HCT116 (cell line): Measurements from ENCODE around the gene ATF7. TPM values are rescaled to one million over a fixed set of nuclear protein-coding genes. Genes with fewer than 3 reads are reported as not detected.

ENCODE experiments used
- ATAC-seq: fragments of 200-7000 bp; cut with Tn5 transposase; 2 replicates; pipeline ENCODE4 v1.9.1; 2020; ENCODE audit warnings: mild to moderate bottlenecking, moderate library complexity
- BruUV-seq: library from RNA; stranded (reverse); fragments of 400-500 nt; replicated peaks from 2 replicates; lab custom pipeline; 2021; lab: Mats Ljungman, UMichigan
- CTCF ChIA-PET: fragments of 300-600 bp; sonication (Branson Sonifier 250); formaldehyde crosslinking; loops from one replicate; lab custom pipeline; 2021; ENCODE audit warnings: antibody characterized with exemption; lab: Charles Lee
- POLR2A ChIA-PET: fragments of 300-600, 350-600 bp; sonication (Branson Sonifier 250); formaldehyde crosslinking; loops from one replicate; lab custom pipeline; 2021; ENCODE audit warnings: antibody characterized with exemption; lab: Charles Lee
- RAD21 ChIA-PET, 2 experiments: fragments of 300-600 bp; sonication (Branson Sonifier 250); formaldehyde crosslinking; loops; one replicate each; lab custom pipeline; 2023; ENCODE audit warnings: low total read pairs in 2 of 2; ENCODE audit not compliant: uncharacterized antibody in 2 of 2, unreplicated experiment in 2 of 2, low non-redundant PET in 1 of 2; lab: Charles Lee
- DNase-seq: peaks from one replicate; pipeline ENCODE4 v3.0.0-alpha.2; 2010; ENCODE audit warnings: low read depth, low spot score
- H2AFZ ChIP-seq: fragments of 200-600 bp; shearing (Covaris generic), sonication (generic); 2 replicates; pipeline ENCODE4 v1.6.1; 2017; ENCODE audit warnings: low read depth, mixed run types, mixed read lengths, antibody characterized with exemption, low read length; ENCODE audit not compliant: poor library complexity, severe bottlenecking
- H3K27ac ChIP-seq: 2 replicates; pipeline ENCODE4 v1.5.1; 2012; ENCODE audit warnings: low read depth, low read length
- H3K27me3 ChIP-seq: fragments of 200-600 bp; sonication (generic); 2 replicates; pipeline ENCODE4 v1.6.1; 2016; ENCODE audit warnings: mixed run types, low read length, mixed read lengths; ENCODE audit not compliant: insufficient read depth
- H3K36me3 ChIP-seq, 2 experiments: fragments of 200-500 bp in 1 of 2; fragments of 200-600 bp in 1 of 2; sonication (Bioruptor generic) in 1 of 2; sonication (generic) in 1 of 2; 2 replicates each; pipeline versions ENCODE4 v1.5.1 to v1.6.1; 2014 to 2016; ENCODE audit warnings: low read length in 2 of 2, inconsistent platforms in 1 of 2, mixed read lengths in 1 of 2, mixed run types in 1 of 2; ENCODE audit not compliant: insufficient read depth in 2 of 2, control insufficient read depth in 1 of 2
- H3K4me1 ChIP-seq, 2 experiments: fragments of 200-600 bp in 1 of 2; sonication (generic) in 1 of 2; 2 replicates each; pipeline versions ENCODE4 v1.5.1 to v1.6.1; 2012 to 2017; ENCODE audit warnings: low read length in 2 of 2, inconsistent platforms in 1 of 2, mild to moderate bottlenecking in 1 of 2, mixed read lengths in 1 of 2, mixed run types in 1 of 2, moderate library complexity in 1 of 2; ENCODE audit not compliant: insufficient read depth in 2 of 2, control insufficient read depth in 1 of 2
- H3K4me2 ChIP-seq: fragments of 200-600 bp; sonication (generic); 2 replicates; pipeline ENCODE4 v1.6.1; 2017; ENCODE audit warnings: mixed run types, low read length, mixed read lengths
- H3K4me3 ChIP-seq, 2 experiments: fragments of 200-600 bp in 1 of 2; sonication (generic) in 1 of 2; replicated peaks in 1 of 2; 2 replicates each; pipeline ENCODE4 v1.5.1; 2011 to 2016; ENCODE audit warnings: low read length in 2 of 2, control low read depth in 1 of 2, low read depth in 1 of 2, mild to moderate bottlenecking in 1 of 2, mixed read lengths in 1 of 2, mixed run types in 1 of 2
- H3K79me2 ChIP-seq: fragments of 200-600 bp; sonication (generic); 2 replicates; pipeline ENCODE4 v1.6.1; 2017; ENCODE audit warnings: mild to moderate bottlenecking, mixed run types, low read length, moderate library complexity, mixed read lengths; ENCODE audit not compliant: insufficient read depth
- H3K9ac ChIP-seq: fragments of 200-600 bp; sonication (generic); 2 replicates; pipeline ENCODE4 v1.6.1; 2016; ENCODE audit warnings: low read length, mixed read lengths
- H3K9me2 ChIP-seq: fragments of 200-600 bp; sonication (generic), shearing (Covaris generic); 2 replicates; pipeline ENCODE4 v1.6.1; 2017; ENCODE audit warnings: mixed run types, mild to moderate bottlenecking, moderate library complexity; ENCODE audit not compliant: insufficient read depth
- H3K9me3 ChIP-seq, 2 experiments: fragments of 200-500 bp in 1 of 2; fragments of 200-600 bp in 1 of 2; sonication (Bioruptor generic) in 1 of 2; sonication (generic) in 1 of 2; 2 replicates each; pipeline ENCODE4 v1.6.1; 2014 to 2017; ENCODE audit warnings: low read length in 2 of 2, mixed read lengths in 2 of 2, inconsistent platforms in 1 of 2, low read depth in 1 of 2, mild to moderate bottlenecking in 1 of 2, mixed run types in 1 of 2, moderate library complexity in 1 of 2; ENCODE audit not compliant: control insufficient read depth in 1 of 2, insufficient read depth in 1 of 2
- H4K20me1 ChIP-seq: fragments of 200-600 bp; sonication (generic), shearing (Covaris generic); 2 replicates; pipeline ENCODE4 v1.6.1; 2017; ENCODE audit warnings: mixed run types, mild to moderate bottlenecking, moderate library complexity; ENCODE audit not compliant: insufficient read depth
- ATF3 ChIP-seq: IDR thresholded peaks from 2 replicates; pipeline ENCODE4 v1.6.1; 2012
- CEBPB ChIP-seq: IDR thresholded peaks from 2 replicates; pipeline ENCODE4 v1.6.1; 2012; ENCODE audit warnings: low read depth
- CTCF ChIP-seq, 3 experiments: fragments of 200-600 bp in 1 of 3; sonication (generic) in 1 of 3; IDR thresholded peaks in 2 of 3; conservative IDR thresholded peaks in 1 of 3; 2 replicates each; pipeline ENCODE4 v1.5.1; 2012 to 2017; ENCODE audit warnings: low read depth in 2 of 3, low read length in 2 of 3, antibody characterized with exemption in 1 of 3, borderline replicate concordance in 1 of 3, control low read depth in 1 of 3, mild to moderate bottlenecking in 1 of 3, mixed read lengths in 1 of 3, mixed run types in 1 of 3, moderate library complexity in 1 of 3; ENCODE audit not compliant: insufficient read depth in 1 of 3
- ELF1 ChIP-seq: IDR thresholded peaks from 2 replicates; pipeline ENCODE4 v1.6.1; 2012; ENCODE audit warnings: low read depth, borderline replicate concordance
- EZH2phosphoT487 ChIP-seq: fragments of 200-600 bp; IDR thresholded peaks from 2 replicates; pipeline ENCODE4 v1.6.1; 2018; ENCODE audit warnings: antibody characterized with exemption, borderline replicate concordance
- FOSL1 ChIP-seq: IDR thresholded peaks from 2 replicates; pipeline ENCODE4 v1.6.1; 2012; ENCODE audit warnings: low read depth
- JUND ChIP-seq: IDR thresholded peaks from 2 replicates; pipeline ENCODE4 v1.6.1; 2012
- MAX ChIP-seq: IDR thresholded peaks from 2 replicates; pipeline ENCODE4 v1.6.1; 2012
- POLR2AphosphoS5 ChIP-seq: IDR thresholded peaks from 2 replicates; pipeline ENCODE4 v1.6.1; 2011; ENCODE audit warnings: mild to moderate bottlenecking, low read depth, low read length, moderate library complexity
- SP1 ChIP-seq: IDR thresholded peaks from 2 replicates; pipeline ENCODE4 v1.6.1; 2012; ENCODE audit warnings: low read depth
- YY1 ChIP-seq: IDR thresholded peaks from 2 replicates; pipeline ENCODE4 v1.6.1; 2011; ENCODE audit warnings: low read length, low read depth, moderate library complexity, mild to moderate bottlenecking; ENCODE audit not compliant: insufficient replicate concordance; ENCODE audit errors: extremely low read depth
- ZBTB33 ChIP-seq: IDR thresholded peaks from 2 replicates; pipeline ENCODE4 v1.6.1; 2011; ENCODE audit warnings: mild to moderate bottlenecking, low read length, moderate library complexity; ENCODE audit not compliant: insufficient replicate concordance; ENCODE audit errors: extremely low read depth
- ZFX ChIP-seq: fragments of 450-650 bp; IDR thresholded peaks from 2 replicates; pipeline ENCODE4 v1.6.1; 2017
- ZNF274 ChIP-seq: fragments of 200-500 bp; sonication (Bioruptor generic); IDR thresholded peaks from 2 replicates; pipeline ENCODE4 v1.6.1; 2014; ENCODE audit warnings: mild to moderate bottlenecking, low read depth, low read length, inconsistent platforms
- intact Hi-C: fragments of 100-400 bp; cut with micrococcal nuclease; formaldehyde crosslinking; loops from 2 replicates; pipeline ENCODE4 v1.10.0; 2022
- total RNA-seq: library from RNA; stranded (reverse); gene quantifications from one replicate; pipeline ENCODE4 v1.2.1, GENCODE V29; 2021; ENCODE audit not compliant: unreplicated experiment

ATF7 gene
- total RNA-seq, 1 experiment from 2014 or later, result 24.0 TPM

GRCh38 chr12:53594897-53595615 lies 31.1 kb downstream of the ATF7 start:
- Histone ChIP-seq H3K79me2 (no peaks in the 10 kb centered on the region), H3K9me3 (no peaks in the 10 kb centered on the region), H3K36me3 (no peaks in the 10 kb centered on the region), H3K27ac (no peak overlapping the region), H2AFZ (no peak overlapping the region), H3K9me2 (no peaks in the 10 kb centered on the region), H3K4me1 (no peaks in the 10 kb centered on the region), H3K9ac (no peak overlapping the region), H3K4me2 (no peak overlapping the region), H3K4me3 (no peak overlapping the region), H3K27me3 (no peaks in the 10 kb centered on the region), H4K20me1 (no peaks in the 10 kb centered on the region)
- intact Hi-C loops, result no loop called here
- TF ChIP-seq EZH2phosphoT487, result no peak
- BruUV-seq, result no TSS peak
- no peak for DNase-seq
- ChIA-PET POLR2A (no interaction called here), CTCF (no interaction called here), RAD21 (no interaction called here)
- no peak for ATAC-seq

GRCh38 chr12:53593707-53594106 lies 32.5 kb downstream of the ATF7 start:
- no peaks in the 10 kb centered on the region for H3K4me1 ChIP-seq
- no peak overlapping the region for H3K4me3 ChIP-seq
- no peak overlapping the region for H3K4me2 ChIP-seq
- CTCF ChIA-PET, result no interaction called here
- no peak overlapping the region for H2AFZ ChIP-seq
- H3K36me3 ChIP-seq, result no peaks in the 10 kb centered on the region
- no peaks in the 10 kb centered on the region for H3K9me3 ChIP-seq
- H3K9ac ChIP-seq, result no peak overlapping the region
- POLR2A ChIA-PET, result no interaction called here
- RAD21 ChIA-PET, result no interaction called here
- H3K27me3 ChIP-seq, result no peaks in the 10 kb centered on the region
- ATAC-seq (no peak), DNase-seq (no peak)
- TF ChIP-seq JUND, result no peak
- no peak for TF ChIP-seq CTCF (IDR thresholded peaks at IDR 0.05 in 2 of 3, conservative IDR thresholded peaks at IDR 0.05 in 1 of 3; ENCODE audit: borderline replicate concordance in 1 of 3, insufficient read depth in 1 of 3, low read depth in 2 of 3, low read length in 2 of 3)
- TF ChIP-seq ELF1, result no peak
- TF ChIP-seq ATF3, result no peak
- TF ChIP-seq YY1, result no peak
- no peak for TF ChIP-seq ZNF274
- no peak for TF ChIP-seq POLR2AphosphoS5
- TF ChIP-seq ZBTB33, result no peak
- no peak for TF ChIP-seq ZFX
- TF ChIP-seq FOSL1, result no peak
- TF ChIP-seq MAX, result no peak
- no peak for TF ChIP-seq SP1
- no peak for TF ChIP-seq CEBPB
- TF ChIP-seq, all 23 proteins: peak for 0
- Histone ChIP-seq H3K9me2 (no peaks in the 10 kb centered on the region), H4K20me1 (no peaks in the 10 kb centered on the region), H3K79me2 (no peaks in the 10 kb centered on the region), H3K27ac (no peak overlapping the region)
- intact Hi-C loops, result no loop called here
- BruUV-seq, result no TSS peak
